Umbilical cord (tissue), 2 donors: Measurements from ENCODE around the gene ADAP1. TPM values are rescaled to one million over a fixed set of nuclear protein-coding genes. Genes with fewer than 3 reads are reported as not detected.

ENCODE experiments used
- DNase-seq: peaks from one replicate; pipeline ENCODE4 v3.0.0-alpha.2; 2015; ENCODE audit warnings: low spot score
- total RNA-seq: library from RNA; depleted of rRNA; stranded (reverse); fragments of >200 nt; gene quantifications from one replicate; pipeline ENCODE4 v1.2.3, GENCODE V29; 2014; ENCODE audit warnings: low replicate concordance; ENCODE audit not compliant: insufficient read depth

ADAP1 gene
- total RNA-seq, 1 donor from 2014 or later, result 13.5 TPM

GRCh38 chr7:895451-896052 is 58.9 kb downstream of the ADAP1 start:
- DNase-seq, result no peak

GRCh38 chr7:894927-895450 is 59.5 kb downstream of the ADAP1 start:
- no peak for DNase-seq

DNA sequence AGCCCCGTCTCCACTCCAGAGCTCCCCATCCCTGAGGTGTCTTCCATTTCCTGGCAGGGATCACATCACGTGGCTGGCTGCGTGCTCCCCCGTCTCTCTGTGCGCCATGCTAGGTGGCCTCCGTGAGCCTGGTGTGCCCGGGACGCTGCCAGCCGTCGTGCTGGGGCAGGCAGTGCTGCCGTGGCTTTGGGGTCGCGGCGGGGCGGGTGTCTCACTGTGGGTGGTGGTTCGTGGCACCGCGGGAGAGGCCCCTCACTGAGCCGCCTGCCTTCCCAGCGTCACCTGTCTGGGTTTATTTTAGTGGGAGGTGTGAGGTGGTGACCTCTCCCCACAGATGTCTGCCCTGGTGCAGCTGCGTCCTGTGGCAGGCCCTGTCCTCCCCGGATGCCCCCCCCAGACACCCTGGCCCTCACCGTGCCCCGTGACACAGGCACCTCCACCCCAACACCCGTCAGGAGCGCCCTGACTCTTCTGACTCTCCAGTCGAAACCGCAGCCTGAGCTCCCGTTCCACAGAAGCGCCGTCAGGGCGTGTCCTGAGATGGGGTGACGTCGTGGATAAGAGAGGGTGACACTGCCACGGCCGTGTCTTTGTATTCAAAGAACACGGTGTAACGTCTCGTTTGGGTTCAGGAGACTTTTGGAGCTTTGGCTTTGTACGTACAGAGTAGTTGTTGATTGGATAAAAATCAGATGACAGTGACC is 60.2 kb downstream of the ADAP1 start:
- DNase-seq, result no peak

GRCh38 chr7:893686-894085 is 60.8 kb downstream of the ADAP1 start:
- no peak for DNase-seq

DNA sequence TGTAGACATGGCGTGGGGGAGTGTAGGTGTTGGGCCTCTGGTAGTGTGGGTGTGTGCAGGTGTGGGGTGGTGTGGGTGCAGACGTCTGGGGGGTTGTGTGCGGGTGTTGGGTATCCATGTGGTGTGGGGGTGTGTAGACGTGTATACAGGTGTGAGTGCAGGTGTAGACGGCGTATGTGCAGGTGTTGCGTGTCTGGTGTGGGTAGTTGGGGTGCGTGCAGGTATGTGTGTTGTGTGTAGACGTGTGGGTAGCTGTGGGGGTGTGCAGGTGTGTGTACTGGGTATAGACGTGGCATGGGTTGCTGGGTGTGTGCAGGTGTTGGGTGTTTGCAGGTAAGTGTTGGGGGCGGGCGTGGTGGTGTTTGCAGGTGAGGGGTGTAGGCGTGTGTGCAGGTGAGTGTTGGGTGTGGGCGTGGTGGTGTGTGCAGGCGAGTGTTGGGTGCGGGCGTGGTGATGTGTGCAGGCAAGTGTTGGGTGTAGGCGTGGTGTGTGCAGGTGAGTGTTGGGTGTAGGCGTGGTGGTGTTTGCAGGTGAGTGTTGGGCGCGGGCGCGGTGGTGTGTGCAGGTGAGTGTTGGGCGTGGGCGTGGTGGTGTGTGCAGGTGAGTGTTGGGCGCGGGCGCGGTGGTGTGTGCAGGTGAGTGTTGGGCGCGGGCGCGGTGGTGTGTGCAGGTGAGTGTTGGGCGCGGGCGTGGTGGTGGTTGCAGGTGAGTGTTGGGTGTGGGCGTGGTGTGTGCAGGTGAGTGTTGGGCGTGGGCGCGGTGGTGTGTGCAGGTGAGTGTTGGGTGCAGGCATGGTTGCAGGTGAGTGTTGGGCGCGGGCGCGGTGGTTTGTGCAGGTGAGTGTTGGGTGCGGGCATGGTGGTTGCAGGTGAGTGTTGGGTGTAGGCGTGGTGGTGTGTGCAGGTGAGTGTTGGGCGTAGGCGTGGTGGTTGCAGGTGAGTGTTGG is 61.6 kb downstream of the ADAP1 start:
- DNase-seq, result no peak

DNA sequence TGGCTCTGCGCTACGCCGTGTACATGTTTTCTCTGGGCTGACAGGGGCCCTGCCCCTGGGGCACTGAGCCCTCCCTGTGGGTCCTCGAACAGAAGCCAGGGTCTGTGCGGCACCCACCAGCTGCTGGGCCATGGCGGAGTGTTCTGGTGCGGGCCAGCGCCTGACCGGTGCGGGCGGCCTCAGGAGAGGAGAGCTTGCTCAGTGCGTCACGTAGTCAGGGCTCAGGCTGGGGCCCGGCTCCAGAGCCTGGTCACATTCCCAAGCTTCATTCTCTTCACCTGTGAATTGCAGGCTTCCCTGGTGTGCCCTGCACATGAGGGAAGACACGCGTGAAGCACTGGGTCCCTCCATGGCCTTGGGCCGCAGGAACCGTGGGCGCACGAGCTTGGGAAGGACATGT is 62.7 kb downstream of the ADAP1 start:
- DNase-seq, result no peak

- no peak for DNase-seq
Measured at GRCh38 chr7:891291-891690, 63.2 kb downstream of the ADAP1 start.

GRCh38 chr7:890868-891267 is 63.6 kb downstream of the ADAP1 start:
- no peak for DNase-seq

DNA sequence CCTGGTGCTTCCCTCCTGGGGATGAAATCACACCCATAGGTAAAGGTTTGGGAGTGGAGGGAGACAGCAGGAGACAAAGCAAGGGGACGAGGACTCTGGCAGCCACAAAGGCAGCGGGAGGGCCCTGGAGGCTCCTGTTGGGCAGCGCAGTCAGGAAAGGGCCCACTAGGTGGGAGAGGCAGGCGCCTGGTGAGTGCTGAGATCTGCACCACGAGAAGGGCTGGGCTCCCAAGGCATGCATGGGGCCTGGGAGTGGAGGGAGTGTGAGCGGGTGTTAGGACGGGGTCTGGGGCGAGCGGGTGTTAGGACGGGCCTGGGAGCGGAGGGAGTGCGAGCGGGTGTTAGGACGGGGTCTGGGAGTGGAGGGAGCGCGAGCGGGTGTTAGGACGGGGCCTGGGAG is 65.1 kb downstream of the ADAP1 start:
- no peak for DNase-seq

GRCh38 chr7:889025-889390 is 65.5 kb downstream of the ADAP1 start:
- DNase-seq, result no peak

DNA sequence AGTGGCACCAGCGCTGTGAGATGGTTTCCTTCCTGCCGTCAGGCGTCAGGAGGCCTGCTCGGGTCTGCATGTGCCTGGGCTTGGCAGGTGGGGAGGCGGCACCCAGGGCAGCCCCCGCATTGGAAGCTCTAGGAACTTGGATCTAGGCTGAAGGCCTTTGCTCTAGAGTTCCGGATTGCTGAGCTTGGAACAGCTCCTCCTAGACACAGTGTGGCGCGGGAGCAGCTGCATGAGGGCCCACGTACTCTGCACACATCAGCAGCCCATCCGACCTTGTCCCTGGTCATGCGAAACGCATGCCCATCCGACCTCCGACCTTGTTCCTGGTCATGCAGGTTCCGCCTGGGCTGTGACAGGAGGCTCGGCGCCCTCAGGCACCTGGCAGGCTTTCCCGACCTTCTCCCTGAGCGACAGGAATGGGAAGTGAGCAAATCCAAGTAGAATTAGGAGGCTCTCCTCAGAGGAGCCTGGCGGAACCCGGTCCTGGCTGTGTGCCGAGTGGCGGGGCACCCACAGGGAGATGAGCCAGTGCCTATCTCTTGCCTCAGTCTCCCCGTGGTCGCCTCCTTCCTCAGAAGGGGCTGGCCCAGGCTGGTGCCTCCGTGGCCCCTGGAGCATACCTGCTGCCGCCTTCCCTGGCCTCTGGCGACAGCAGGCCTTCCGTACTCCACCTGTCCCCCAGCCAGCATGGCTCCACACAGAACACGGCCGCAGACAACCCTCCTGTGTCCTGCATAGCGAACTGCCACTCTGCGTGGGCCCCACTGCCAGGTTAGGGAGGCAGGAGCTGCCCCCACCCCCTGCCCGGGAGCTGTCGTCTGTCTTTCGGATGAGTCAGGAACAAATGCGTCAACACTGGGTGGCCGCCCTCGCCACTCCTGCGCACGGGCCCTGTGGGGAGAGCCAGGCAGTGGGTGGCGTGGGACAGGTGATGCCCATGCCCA is 66.1 kb downstream of the ADAP1 start:
- no peak for DNase-seq

DNA sequence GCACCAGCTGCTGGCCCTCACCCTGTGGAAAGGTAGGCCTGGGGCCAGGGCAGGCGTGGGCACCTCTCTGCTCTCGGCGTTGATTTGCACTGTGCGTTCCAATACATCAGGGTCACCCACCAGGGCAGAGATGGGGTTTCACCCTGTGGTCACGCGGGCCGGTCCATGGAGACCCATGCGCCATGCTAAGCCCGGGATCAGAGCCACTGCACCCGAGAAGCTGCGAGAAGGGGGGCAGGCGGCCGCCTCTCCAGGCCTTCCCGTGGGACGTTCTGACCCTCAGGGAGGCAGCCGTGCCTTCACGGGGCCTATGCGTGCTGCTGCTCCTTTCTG is 67.0 kb downstream of the ADAP1 start:
- DNase-seq, result no peak

- DNase-seq, result no peak
Measured at GRCh38 chr7:886626-887487, 67.6 kb downstream of the ADAP1 start.

- no peak for DNase-seq
Measured at GRCh38 chr7:885893-886625, 68.4 kb downstream of the ADAP1 start.

- DNase-seq, result no peak
Measured at GRCh38 chr7:885261-885892, 69.1 kb downstream of the ADAP1 start.

- DNase-seq, result no peak
Measured at GRCh38 chr7:884191-885003, 70.1 kb downstream of the ADAP1 start.

- DNase-seq, result no peak
Measured at GRCh38 chr7:883055-884021, 71.1 kb downstream of the ADAP1 start.
